PFSK-1 (cell line): Measurements from ENCODE around the gene PDGFRB.

Source experiments
- FOXP2 ChIP-seq: optimal IDR thresholded peaks from 2 replicates; pipeline ENCODE3; 2011; ENCODE audit warnings: borderline replicate concordance, control low read depth, inconsistent platforms; ENCODE audit not compliant: insufficient read depth; ENCODE audit errors: extremely low read length, extremely low read depth
- POLR2AphosphoS5 ChIP-seq: IDR thresholded peaks from 2 replicates; pipeline ENCODE4 v1.6.1; 2012; ENCODE audit warnings: low read depth, mild to moderate bottlenecking, control low read depth, low read length, moderate library complexity
- REST ChIP-seq, 2 experiments: IDR thresholded peaks; 2 replicates each; pipeline versions ENCODE4 v1.6.1 to v1.8.0; 2011 to 2012; ENCODE audit warnings: low read depth in 2 of 2, low read length in 2 of 2, control low read depth in 1 of 2, inconsistent platforms in 1 of 2, mild to moderate bottlenecking in 1 of 2, moderate library complexity in 1 of 2; ENCODE audit not compliant: insufficient read depth in 1 of 2
- TAF1 ChIP-seq: IDR thresholded peaks from 2 replicates; pipeline ENCODE4 v1.6.1; 2012; ENCODE audit warnings: low read length, control low read depth, borderline replicate concordance; ENCODE audit not compliant: insufficient read depth

GRCh38 chr5:150161242-150162141, 5.8 kb upstream of the PDGFRB start:
- TF ChIP-seq POLR2AphosphoS5 (no peak), REST (IDR thresholded peaks at IDR 0.05; ENCODE audit: insufficient read depth in 1 of 2, low read depth in 2 of 2, low read length in 2 of 2) (no peak), TAF1 (no peak), FOXP2 (no peak)
